ENCODE measurements around the gene PAFAH2. TPM values are rescaled to one million over a fixed set of nuclear protein-coding genes. Genes with fewer than 3 reads are reported as not detected.
"Not testable (repeated sequence)": the region's sequence is repeated elsewhere in the genome, so short reads cannot be mapped to it uniquely, and the experiment has no call there.

Gene PAFAH2
- total RNA-seq, 3 donors from 2014 or later (not counting 1 experiment from before 2014, with no cell fraction given): 39.0 to 95.1 (median 68.6) TPM

- Histone ChIP-seq H3K36me3 (ENCODE audit: control insufficient read depth, insufficient read depth, low read length) (no peaks in the 10 kb centered on the region), H3K4me1 (ENCODE audit: control insufficient read depth, insufficient read depth, low read length) (no peaks in the 10 kb centered on the region), H3K9me3 (ENCODE audit: control insufficient read depth, insufficient read depth, low read length) (peaks cover 14% of the 10 kb centered on the region), H3K4me3 (ENCODE audit: low read length) (no peak overlapping the region), H3K27me3 (ENCODE audit: control insufficient read depth, insufficient read depth, low read length) (no peaks in the 10 kb centered on the region), H3K27ac (ENCODE audit: low read length) (no peak overlapping the region)
- Mint-ChIP-seq H3K36me3 (peaks cover 15% of the 10 kb centered on the region), H3K27me3 (ENCODE audit: low read depth in 2 of 2) (no peaks in the 10 kb centered on the region), H3K9me3 (peaks cover 5 to 7% of the 10 kb centered on the region in 2 donors), H3K4me3 (no peak overlapping the region), H3K4me1 (no peaks in the 10 kb centered on the region), H3K27ac (no peak overlapping the region)
- no peak for TF ChIP-seq CTCF (IDR thresholded peaks at IDR 0.05)
- DNase-seq (no peak), ATAC-seq (no peak)
- 79% methylated on average over 3 of the region's 3 CpGs for WGBS (ENCODE audit: insufficient coverage)
- intact Hi-C loops (cut with micrococcal nuclease): no loop called here
These were observed 52.9 kb downstream of the PAFAH2 start for GRCh38 chr1:25944986-25945385.

GRCh38 chr1:25943511-25943910 is 54.4 kb downstream of the PAFAH2 start:
- H3K36me3 ChIP-seq (ENCODE audit: control insufficient read depth, insufficient read depth, low read length); intact Hi-C loops (cut with micrococcal nuclease); H3K27ac Mint-ChIP-seq; H3K4me1 ChIP-seq (ENCODE audit: control insufficient read depth, insufficient read depth, low read length); ATAC-seq; H3K27ac ChIP-seq (ENCODE audit: low read length); H3K27me3 Mint-ChIP-seq (ENCODE audit: low read depth in 2 of 2); H3K4me1 Mint-ChIP-seq; H3K4me3 Mint-ChIP-seq; H3K27me3 ChIP-seq (ENCODE audit: control insufficient read depth, insufficient read depth, low read length); H3K4me3 ChIP-seq (ENCODE audit: low read length); DNase-seq; H3K9me3 Mint-ChIP-seq: not testable (repeated sequence)
- peaks cover 14% of the 10 kb centered on the region for H3K9me3 ChIP-seq (ENCODE audit: control insufficient read depth, insufficient read depth, low read length)
- WGBS (ENCODE audit: insufficient coverage): 80% methylated on average over 5 of the region's 5 CpGs
- H3K36me3 Mint-ChIP-seq: peaks cover 15% of the 10 kb centered on the region

GRCh38 chr1:25936947-25937346 is 60.9 kb downstream of the PAFAH2 start:
- no peaks in the 10 kb centered on the region for H3K36me3 Mint-ChIP-seq
- Histone ChIP-seq H3K27ac (ENCODE audit: low read length) (no peak overlapping the region), H3K27me3 (ENCODE audit: control insufficient read depth, insufficient read depth, low read length) (no peaks in the 10 kb centered on the region), H3K36me3 (ENCODE audit: control insufficient read depth, insufficient read depth, low read length) (no peaks in the 10 kb centered on the region), H3K4me1 (ENCODE audit: control insufficient read depth, insufficient read depth, low read length) (no peaks in the 10 kb centered on the region), H3K9me3 (ENCODE audit: control insufficient read depth, insufficient read depth, low read length) (no peaks in the 10 kb centered on the region), H3K4me3 (ENCODE audit: low read length) (no peak overlapping the region)
- no peak for TF ChIP-seq CTCF (IDR thresholded peaks at IDR 0.05)
- no peak overlapping the region for H3K27ac Mint-ChIP-seq
- no peak for ATAC-seq
- intact Hi-C loops (cut with micrococcal nuclease): no loop called here
- 94% methylated on average over 3 of the region's 4 CpGs for WGBS (ENCODE audit: insufficient coverage)
- no peaks in the 10 kb centered on the region for H3K9me3 Mint-ChIP-seq
- H3K4me3 Mint-ChIP-seq: no peak overlapping the region
- H3K4me1 Mint-ChIP-seq: no peaks in the 10 kb centered on the region
- no peak for DNase-seq
- H3K27me3 Mint-ChIP-seq (ENCODE audit: low read depth in 2 of 2): no peaks in the 10 kb centered on the region

GRCh38 chr1:25933479-25934365 is 64.1 kb downstream of the PAFAH2 start:
- no peak for ATAC-seq
- Histone ChIP-seq H3K4me3 (ENCODE audit: low read length) (no peak overlapping the region), H3K9me3 (ENCODE audit: control insufficient read depth, insufficient read depth, low read length) (no peaks in the 10 kb centered on the region), H3K4me1 (ENCODE audit: control insufficient read depth, insufficient read depth, low read length) (no peaks in the 10 kb centered on the region), H3K27me3 (ENCODE audit: control insufficient read depth, insufficient read depth, low read length) (no peaks in the 10 kb centered on the region), H3K36me3 (ENCODE audit: control insufficient read depth, insufficient read depth, low read length) (no peaks in the 10 kb centered on the region), H3K27ac (ENCODE audit: low read length) (no peak overlapping the region)
- no peak overlapping the region for H3K27ac Mint-ChIP-seq
- intact Hi-C loops (cut with micrococcal nuclease): no loop called here
- no peak for DNase-seq
- H3K27me3 Mint-ChIP-seq (ENCODE audit: low read depth in 2 of 2): no peaks in the 10 kb centered on the region
- H3K4me3 Mint-ChIP-seq: no peak overlapping the region
- no peaks in the 10 kb centered on the region for H3K36me3 Mint-ChIP-seq
- no peak for TF ChIP-seq CTCF (IDR thresholded peaks at IDR 0.05)
- no peaks in the 10 kb centered on the region for H3K4me1 Mint-ChIP-seq
- no peaks in the 10 kb centered on the region for H3K9me3 Mint-ChIP-seq
- 82% methylated on average over 12 of the region's 13 CpGs for WGBS (ENCODE audit: insufficient coverage)

- DNase-seq; H3K36me3 Mint-ChIP-seq; H3K9me3 Mint-ChIP-seq; H3K27me3 Mint-ChIP-seq (ENCODE audit: low read depth in 2 of 2); H3K27ac ChIP-seq (ENCODE audit: low read length); intact Hi-C loops (cut with micrococcal nuclease); H3K36me3 ChIP-seq (ENCODE audit: control insufficient read depth, insufficient read depth, low read length); H3K4me1 Mint-ChIP-seq; H3K9me3 ChIP-seq (ENCODE audit: control insufficient read depth, insufficient read depth, low read length); H3K4me1 ChIP-seq (ENCODE audit: control insufficient read depth, insufficient read depth, low read length); H3K4me3 Mint-ChIP-seq; H3K27ac Mint-ChIP-seq; H3K27me3 ChIP-seq (ENCODE audit: control insufficient read depth, insufficient read depth, low read length); ATAC-seq; H3K4me3 ChIP-seq (ENCODE audit: low read length): not testable (repeated sequence)
- WGBS (ENCODE audit: insufficient coverage): 91% methylated on average over 11 of the region's 12 CpGs
These were observed 65.0 kb downstream of the PAFAH2 start for GRCh38 chr1:25932811-25933400.

Data from natural killer cell (primary cell).